ENCODE measurements around the gene PPFIA2.

DNA sequence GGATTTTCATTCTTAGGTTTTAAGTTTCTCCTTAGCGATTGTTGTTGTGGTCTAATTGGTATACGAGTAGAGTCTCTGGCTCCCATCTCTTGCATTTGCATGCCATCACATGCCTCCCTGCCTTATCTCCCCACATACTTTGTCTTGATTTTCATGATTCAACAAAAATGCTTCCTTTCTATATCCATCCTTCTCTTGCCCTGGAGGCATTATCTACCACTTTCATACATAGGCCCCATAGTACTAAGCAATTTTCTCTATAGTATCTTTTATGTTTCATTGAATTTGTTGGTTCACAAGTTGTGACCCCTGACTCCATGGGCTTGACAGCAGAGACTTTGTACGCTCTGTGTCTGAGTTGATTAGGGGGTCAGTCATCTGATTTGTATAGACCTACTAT lies 455.2 kb downstream of the PPFIA2 start:
- TF ChIP-seq, protein P1, sequence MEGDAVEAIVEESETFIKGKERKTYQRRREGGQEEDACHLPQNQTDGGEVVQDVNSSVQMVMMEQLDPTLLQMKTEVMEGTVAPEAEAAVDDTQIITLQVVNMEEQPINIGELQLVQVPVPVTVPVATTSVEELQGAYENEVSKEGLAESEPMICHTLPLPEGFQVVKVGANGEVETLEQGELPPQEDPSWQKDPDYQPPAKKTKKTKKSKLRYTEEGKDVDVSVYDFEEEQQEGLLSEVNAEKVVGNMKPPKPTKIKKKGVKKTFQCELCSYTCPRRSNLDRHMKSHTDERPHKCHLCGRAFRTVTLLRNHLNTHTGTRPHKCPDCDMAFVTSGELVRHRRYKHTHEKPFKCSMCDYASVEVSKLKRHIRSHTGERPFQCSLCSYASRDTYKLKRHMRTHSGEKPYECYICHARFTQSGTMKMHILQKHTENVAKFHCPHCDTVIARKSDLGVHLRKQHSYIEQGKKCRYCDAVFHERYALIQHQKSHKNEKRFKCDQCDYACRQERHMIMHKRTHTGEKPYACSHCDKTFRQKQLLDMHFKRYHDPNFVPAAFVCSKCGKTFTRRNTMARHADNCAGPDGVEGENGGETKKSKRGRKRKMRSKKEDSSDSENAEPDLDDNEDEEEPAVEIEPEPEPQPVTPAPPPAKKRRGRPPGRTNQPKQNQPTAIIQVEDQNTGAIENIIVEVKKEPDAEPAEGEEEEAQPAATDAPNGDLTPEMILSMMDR (IDR thresholded peaks at IDR 0.05), result no peak
- TF ChIP-seq POLR2A (IDR thresholded peaks at IDR 0.05), result no peak
